Smooth muscle cell (in vitro differentiated cells): ENCODE data around the gene UTS2R. TPM values are rescaled to one million over a fixed set of nuclear protein-coding genes. Genes with fewer than 3 reads are reported as not detected.

Source experiments
- DNase-seq: peaks from one replicate; lab custom pipeline; 2025; ENCODE audit not compliant: unreplicated experiment; lab: John Stamatoyannopoulos, UW
- H2AFZ ChIP-seq: fragments of 200-600 bp; sonication (generic); 2 replicates; pipeline ENCODE4 v1.6.0; 2016; ENCODE audit warnings: antibody characterized with exemption, low read depth, mild to moderate bottlenecking
- H3F3A ChIP-seq: fragments of 200-600 bp; sonication (generic); 2 replicates; pipeline ENCODE4 v1.6.0; 2017; ENCODE audit warnings: antibody characterized with exemption, low read depth
- H3K27ac ChIP-seq: fragments of 200-600 bp; sonication (generic); 2 replicates; pipeline ENCODE4 v1.5.1; 2016; ENCODE audit warnings: low read depth, mild to moderate bottlenecking
- H3K27me3 ChIP-seq: fragments of 200-600 bp; sonication (generic); 2 replicates; pipeline ENCODE4 v1.6.1; 2016; ENCODE audit warnings: low read depth, mild to moderate bottlenecking
- H3K36me3 ChIP-seq: fragments of 200-600 bp; sonication (generic); 2 replicates; pipeline ENCODE4 v1.5.1; 2016; ENCODE audit warnings: low read depth
- H3K4me1 ChIP-seq: fragments of 200-600 bp; sonication (generic); 2 replicates; pipeline ENCODE4 v1.5.1; 2016; ENCODE audit warnings: low read depth
- H3K4me2 ChIP-seq: fragments of 200-600 bp; sonication (generic); 2 replicates; pipeline ENCODE4 v1.6.0; 2016; ENCODE audit warnings: mild to moderate bottlenecking
- H3K4me3 ChIP-seq: fragments of 200-600 bp; sonication (generic); 2 replicates; pipeline ENCODE4 v1.5.1; 2016; ENCODE audit warnings: mild to moderate bottlenecking
- H3K79me2 ChIP-seq: fragments of 200-600 bp; sonication (generic); 2 replicates; pipeline ENCODE4 v1.6.0; 2016; ENCODE audit warnings: low read depth, mild to moderate bottlenecking
- H3K9ac ChIP-seq: fragments of 200-600 bp; sonication (generic); 2 replicates; pipeline ENCODE4 v1.6.0; 2016; ENCODE audit warnings: low read depth
- H3K9me3 ChIP-seq: fragments of 200-600 bp; sonication (generic); replicated peaks from 2 replicates; pipeline ENCODE4 v1.5.1; 2016; ENCODE audit warnings: low read depth
- H4K20me1 ChIP-seq: fragments of 200-600 bp; sonication (generic); 2 replicates; pipeline ENCODE4 v1.6.0; 2016; ENCODE audit warnings: low read depth
- CTCF ChIP-seq: fragments of 200-600 bp; sonication (generic); IDR thresholded peaks from 2 replicates; pipeline ENCODE4 v1.5.1; 2017; ENCODE audit warnings: borderline replicate concordance, mild to moderate bottlenecking, antibody characterized with exemption; ENCODE audit not compliant: insufficient read depth, poor library complexity, severe bottlenecking
- WGBS: methylation state at CpG from one replicate; pipeline ENCODE4 v1.1.7; 2016; ENCODE audit warnings: low lambda C conversion rate; 5-methylcytosine and 5-hydroxymethylcytosine counted together
- polyA plus RNA-seq: library from polyadenylated mRNA; unstranded; fragments of >200 nt; fragmentation: Nextera tagmentation; extraction: Ambion mirVana; gene quantifications from 2 replicates; pipeline ENCODE4 v1.2.1, GENCODE V29; 2016
- total RNA-seq: library from RNA; depleted of rRNA; stranded (reverse); fragments of >200 nt; gene quantifications from 2 replicates; pipeline ENCODE4 v1.2.3, GENCODE V29; 2014

The UTS2R gene
- total and polyA plus RNA-seq, 2 experiments from 2014 or later: not detected

- Histone ChIP-seq H3K27ac (no peak overlapping the region), H4K20me1 (no peaks in the 10 kb centered on the region), H3F3A (no peaks in the 10 kb centered on the region), H3K4me3 (no peak overlapping the region), H3K79me2 (no peaks in the 10 kb centered on the region), H3K27me3 (no peaks in the 10 kb centered on the region), H3K9ac (no peak overlapping the region), H2AFZ (no peak overlapping the region), H3K9me3 (no peaks in the 10 kb centered on the region), H3K4me1 (no peaks in the 10 kb centered on the region), H3K36me3 (no peaks in the 10 kb centered on the region), H3K4me2 (no peak overlapping the region)
- TF ChIP-seq CTCF: no peak
- 98% methylated on average over 51 of the region's 67 CpGs for WGBS
- DNase-seq: no peak
Observed at GRCh38 chr17:82403662-82404660, 32.4 kb downstream of the UTS2R start.

GRCh38 chr17:82405051-82405450, 33.5 kb downstream of the UTS2R start:
- H3F3A ChIP-seq: no peaks in the 10 kb centered on the region
- TF ChIP-seq CTCF: no peak
- H3K9ac ChIP-seq: no peak overlapping the region
- H3K4me1 ChIP-seq: no peaks in the 10 kb centered on the region
- no peaks in the 10 kb centered on the region for H3K79me2 ChIP-seq
- WGBS: 92% methylated on average over 14 of the region's 14 CpGs
- no peaks in the 10 kb centered on the region for H3K36me3 ChIP-seq
- H3K4me2 ChIP-seq: no peak overlapping the region
- H3K27me3 ChIP-seq: no peaks in the 10 kb centered on the region
- H3K27ac ChIP-seq: no peak overlapping the region
- no peak overlapping the region for H2AFZ ChIP-seq
- DNase-seq: no peak
- H4K20me1 ChIP-seq: peaks cover under 1% of the 10 kb centered on the region
- no peaks in the 10 kb centered on the region for H3K9me3 ChIP-seq
- no peak overlapping the region for H3K4me3 ChIP-seq

- WGBS: 97% methylated on average over 14 of the region's 14 CpGs
- DNase-seq: no peak
- H3K4me2 ChIP-seq: no peak overlapping the region
Observed at GRCh38 chr17:82406131-82406671, 34.6 kb downstream of the UTS2R start.

More at GRCh38 chr17:82406131-82406671, 34.6 kb downstream of the UTS2R start:
- Histone ChIP-seq H3K79me2 (no peaks in the 10 kb centered on the region), H3K4me3 (no peak overlapping the region), H3K9me3 (no peaks in the 10 kb centered on the region), H3K27me3 (no peaks in the 10 kb centered on the region), H2AFZ (no peak overlapping the region), H3K9ac (no peak overlapping the region), H3K36me3 (no peaks in the 10 kb centered on the region), H3K4me1 (no peaks in the 10 kb centered on the region), H3F3A (no peaks in the 10 kb centered on the region), H4K20me1 (peaks cover 5% of the 10 kb centered on the region), H3K27ac (no peak overlapping the region)
- TF ChIP-seq CTCF: no peak
